ENCODE data around the gene TBXAS1.

Gene TBXAS1

DNA sequence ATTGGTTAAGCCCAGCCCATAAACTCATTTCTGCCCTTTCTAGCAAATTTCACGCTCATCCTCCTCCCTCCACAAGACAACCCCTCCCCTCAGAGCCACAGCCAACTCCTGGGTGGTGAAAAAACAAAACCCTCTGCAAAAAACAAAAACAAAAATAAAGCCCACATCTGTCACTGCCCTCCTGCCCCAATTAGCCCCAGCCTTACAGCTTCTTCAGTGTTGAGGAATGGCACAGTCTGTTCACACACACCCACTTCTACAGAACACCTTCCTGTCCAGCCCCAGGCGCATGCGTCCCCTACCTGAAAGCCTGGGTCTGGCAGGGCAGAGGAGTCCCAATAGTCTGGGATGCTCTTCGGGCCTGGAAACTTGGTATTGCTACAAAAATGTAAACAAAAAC, 199.2 kb downstream of the TBXAS1 start:
- no peak for DNase-seq

DNA sequence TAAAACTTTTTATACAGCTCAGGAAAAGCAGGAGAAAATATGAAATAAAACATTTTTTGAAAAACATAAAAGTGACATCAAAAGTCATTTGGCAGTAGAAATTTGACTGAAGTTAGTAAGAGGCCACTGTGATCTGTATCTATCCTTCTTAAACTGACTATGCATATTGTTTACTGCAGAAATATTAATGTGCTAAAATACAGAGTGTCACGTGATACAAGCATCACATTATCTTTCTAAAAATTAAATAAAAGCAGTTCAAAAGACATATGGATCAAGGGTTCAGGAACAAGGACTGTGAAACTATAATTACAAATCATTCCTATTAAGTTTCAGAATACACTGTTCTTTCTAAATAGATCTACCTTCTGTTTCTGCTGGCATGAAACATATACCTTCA, 200.0 kb downstream of the TBXAS1 start:
- no peak for DNase-seq

DNA sequence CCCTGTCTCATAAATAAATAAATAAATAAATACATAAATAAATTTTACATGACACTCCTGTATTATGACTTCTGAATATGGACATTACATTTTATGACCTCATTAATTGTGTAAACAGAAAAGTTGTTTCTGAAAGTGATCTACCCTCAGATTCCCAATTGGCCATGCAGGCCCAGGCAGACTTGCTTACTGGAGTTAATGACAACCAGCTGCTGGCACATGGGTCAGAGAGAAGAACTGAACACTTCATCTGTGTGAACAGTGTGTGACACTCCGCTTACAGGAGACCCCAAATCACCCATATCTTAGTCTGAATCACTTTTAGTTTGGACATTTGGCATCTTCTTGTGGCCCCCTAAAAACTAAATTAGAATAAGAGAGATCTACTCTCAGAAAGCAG, 202.3 kb downstream of the TBXAS1 start:
- no peak for DNase-seq

DNA sequence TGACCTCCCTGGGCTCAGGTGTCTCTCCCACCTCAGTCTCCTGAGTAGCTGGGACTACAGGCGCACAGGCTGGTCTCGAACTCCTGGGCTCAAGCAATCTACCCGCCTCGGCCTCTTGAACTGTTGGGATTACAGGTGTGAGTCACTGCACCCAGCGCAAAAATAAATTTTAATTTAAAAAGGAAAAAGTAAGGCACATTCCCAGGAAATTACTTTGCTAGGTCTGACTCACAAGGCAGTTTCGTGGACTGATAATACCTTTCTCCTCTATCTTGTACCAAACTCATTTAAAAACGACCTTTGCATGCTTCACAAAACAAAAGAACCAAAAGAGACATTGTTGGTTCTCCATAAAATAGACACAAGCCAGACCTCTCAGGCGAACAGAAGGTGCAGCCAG, 204.0 kb downstream of the TBXAS1 start:
- DNase-seq = no peak

DNA sequence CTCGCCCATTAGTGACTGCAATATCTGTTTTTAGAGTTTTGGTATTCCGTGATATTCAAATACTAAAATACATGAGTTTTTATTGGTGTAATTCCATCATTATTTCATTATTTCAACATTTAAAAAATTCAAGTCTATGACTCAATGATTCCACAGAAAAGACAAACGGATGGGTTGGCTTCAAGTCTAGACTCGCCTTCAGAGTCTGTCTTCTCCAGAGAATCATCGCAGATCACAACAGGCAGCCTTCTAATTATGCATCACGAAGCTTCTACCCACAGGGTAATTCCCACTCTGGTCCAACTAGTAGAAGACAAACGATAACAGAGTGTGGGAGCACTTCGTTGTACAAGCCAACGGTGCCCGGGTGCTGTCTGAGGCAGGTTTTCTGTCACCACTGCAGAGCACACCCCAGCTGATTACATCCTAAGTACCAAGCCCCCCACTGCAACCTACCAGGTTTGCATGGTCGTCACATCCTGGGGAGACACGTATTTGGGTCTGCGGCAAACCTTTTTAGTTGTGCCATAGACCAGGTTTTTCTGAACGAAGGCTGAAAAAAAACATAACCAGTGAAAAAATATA, 204.8 kb downstream of the TBXAS1 start:
- DNase-seq = no peak

DNA sequence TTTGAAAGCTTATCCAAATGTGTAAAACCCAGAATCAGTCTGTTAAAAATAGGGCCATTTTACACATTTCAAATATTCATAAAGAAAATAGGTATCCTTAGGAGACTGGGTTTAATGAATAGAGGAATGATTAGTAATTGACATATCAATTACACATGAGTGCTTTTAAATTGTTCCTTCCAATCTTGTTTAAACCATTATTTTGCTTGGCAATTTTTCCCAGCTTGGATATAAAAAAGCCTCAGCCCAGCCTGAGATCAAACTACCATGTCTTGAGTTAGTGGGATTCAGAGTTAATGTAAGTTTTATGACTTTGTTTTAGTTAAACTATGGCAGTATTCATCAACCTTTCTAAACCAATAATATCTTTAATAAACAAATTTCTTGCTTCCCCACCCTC, 205.4 kb downstream of the TBXAS1 start:
- no peak for DNase-seq

DNA sequence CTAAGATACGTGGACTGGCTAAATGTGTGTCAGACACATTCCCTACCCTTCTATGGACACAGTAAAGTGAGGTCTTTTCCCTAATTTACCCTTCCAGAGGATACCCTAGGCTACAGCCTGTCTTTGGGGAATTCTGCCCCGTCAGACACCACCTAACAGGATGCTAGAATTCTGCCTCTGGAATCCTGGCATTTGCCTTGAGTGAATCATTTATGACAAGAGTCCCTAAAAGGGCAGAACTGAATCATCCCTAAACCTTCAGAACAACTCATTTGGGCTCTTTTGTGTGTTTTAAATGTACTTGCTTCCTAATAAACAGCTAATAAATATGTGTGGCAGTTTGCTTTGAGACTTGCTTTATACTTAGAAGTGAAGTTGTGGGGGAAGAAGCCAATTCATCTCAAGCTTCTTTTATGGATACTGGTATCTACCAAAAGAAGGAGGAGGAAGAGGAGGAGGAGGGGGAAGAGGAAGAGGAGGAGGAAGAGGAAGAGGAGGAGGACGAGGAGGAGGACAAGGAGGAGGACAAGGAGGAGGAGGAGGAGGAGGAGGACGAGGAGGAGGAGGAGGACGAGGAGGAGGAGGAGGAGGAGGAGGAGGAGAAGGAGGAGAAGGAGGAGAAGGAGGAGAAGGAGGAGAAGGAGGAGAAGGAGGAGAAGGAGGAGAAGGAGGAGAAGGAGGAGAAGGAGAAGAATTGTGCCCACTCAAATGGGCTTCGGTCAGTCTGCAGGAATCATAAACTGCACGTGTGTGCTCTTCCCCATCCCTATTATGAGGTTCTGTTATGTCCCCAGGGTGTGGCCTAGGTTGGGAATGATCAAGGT, 206.5 kb downstream of the TBXAS1 start:
- DNase-seq = no peak

DNA sequence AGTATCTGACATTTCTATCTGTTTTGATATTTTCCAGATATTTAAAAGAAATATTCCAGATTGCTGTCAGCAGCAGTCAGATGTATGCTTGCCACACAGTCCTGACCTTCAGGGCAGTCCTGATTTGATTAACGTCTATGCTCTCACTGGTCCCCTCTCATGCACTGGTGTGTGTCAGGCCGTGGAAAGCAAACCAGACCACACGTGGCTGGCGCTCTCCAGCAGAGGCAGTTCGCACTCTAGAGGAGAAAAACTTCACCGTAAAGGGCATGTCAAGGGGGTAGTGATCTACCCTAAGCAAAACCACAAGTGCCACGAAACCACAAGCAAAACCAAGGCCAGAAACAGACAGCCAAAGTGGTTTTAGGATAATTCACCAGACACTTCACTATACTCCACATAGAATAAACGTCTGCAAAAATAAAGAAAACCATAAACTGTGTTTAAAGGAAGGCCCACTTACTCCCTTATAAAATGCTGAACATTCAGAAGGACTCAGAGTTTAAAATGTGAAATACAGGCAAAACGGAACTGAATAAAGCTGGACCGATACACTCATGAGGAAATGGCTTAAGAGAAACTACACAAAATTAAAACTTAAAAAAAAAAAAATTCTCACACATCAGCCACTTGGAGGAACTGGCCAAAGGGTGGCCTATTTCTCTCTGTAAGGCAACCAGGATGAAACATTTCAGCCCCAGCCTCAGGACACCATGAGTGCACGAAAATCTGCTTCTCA, 207.3 kb downstream of the TBXAS1 start:
- no peak for DNase-seq

DNA sequence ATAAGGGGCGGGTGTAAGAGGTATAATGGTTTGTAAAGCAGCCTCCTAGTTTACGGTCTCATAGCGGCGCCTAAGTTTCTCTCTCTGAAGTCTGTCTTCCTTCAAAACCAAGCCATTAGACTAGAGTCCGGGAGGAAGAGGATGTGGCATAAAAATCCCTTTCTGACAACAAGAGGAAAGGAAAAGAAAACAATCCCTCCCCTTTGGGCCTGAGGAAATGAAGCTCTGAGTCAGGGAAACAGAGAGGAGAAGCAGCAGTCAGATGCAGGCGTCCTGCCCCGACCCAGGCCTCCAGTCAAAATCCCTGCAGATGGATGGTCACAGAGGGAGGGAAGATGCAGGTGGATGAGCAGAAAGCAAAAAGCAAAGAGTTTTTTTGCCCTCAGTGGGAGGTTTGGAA, 210.0 kb downstream of the TBXAS1 start:
- no peak for DNase-seq

DNA sequence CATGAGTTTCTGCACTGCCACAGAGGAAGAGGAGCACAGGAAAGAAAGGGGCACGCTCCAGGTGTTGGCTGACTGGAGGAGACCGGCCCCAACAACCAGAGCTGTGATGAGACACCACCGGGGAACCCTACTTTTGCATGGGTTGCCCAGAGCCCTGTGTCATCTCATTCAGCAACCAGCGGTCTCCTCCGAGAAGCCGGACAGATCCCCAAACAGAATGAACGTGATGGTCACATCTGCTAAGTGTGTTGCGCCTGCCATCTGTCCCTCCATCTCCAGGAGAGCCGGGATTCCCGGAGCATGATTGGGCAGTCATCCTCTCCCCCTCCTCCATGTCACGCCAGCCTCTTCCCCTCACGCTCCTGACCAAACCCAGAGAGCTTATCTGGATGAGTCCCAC, 210.8 kb downstream of the TBXAS1 start:
- DNase-seq = no peak

DNA sequence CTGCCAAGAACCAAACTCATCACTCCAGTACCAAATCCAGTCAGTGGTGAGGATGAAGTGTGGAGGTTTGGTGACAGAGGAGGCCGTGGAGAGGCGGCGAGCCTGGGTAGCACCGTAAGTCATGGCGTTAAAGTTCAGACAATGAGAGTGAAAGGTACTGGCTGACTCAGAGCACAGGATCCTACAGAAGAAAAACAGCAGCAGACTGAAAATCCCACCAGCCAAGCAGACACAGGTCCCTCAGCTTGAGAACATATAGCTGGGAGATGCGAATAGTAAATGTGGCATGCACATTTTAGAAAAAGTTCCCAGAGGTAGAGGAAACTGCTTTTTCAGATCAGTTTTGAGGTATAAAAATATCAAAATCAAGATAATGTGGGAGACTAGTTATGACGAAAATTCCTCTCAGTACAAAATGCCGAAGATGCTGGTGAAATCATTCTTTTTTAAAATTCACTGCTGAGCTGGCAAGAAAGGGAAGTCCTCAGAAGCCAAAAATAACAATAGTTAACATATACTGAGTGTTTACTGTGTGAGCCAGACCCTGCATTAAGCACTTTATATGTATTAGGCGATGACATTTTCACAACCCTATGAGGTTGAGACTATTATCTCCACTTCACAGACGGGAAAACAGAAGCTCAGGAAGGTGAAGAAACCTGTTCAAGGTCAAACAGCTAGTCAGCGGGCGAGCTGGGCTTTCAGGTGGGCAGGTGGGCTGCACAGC, 212.8 kb downstream of the TBXAS1 start:
- no peak for DNase-seq

DNA sequence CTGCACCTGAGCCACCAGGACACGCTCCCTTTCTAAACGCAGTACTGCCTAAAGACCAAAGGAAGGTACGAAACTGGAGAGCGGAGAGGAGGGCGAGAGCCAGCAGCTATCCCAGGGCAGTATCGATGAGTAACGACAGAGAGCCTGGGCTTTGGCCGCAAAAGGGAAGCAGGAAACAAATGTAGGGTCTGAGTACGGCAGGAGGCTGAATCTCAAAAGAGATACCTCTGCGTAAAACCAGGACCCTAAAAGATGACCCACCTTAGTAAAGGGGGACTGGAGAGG, 213.3 kb downstream of the TBXAS1 start:
- DNase-seq = no peak

DNA sequence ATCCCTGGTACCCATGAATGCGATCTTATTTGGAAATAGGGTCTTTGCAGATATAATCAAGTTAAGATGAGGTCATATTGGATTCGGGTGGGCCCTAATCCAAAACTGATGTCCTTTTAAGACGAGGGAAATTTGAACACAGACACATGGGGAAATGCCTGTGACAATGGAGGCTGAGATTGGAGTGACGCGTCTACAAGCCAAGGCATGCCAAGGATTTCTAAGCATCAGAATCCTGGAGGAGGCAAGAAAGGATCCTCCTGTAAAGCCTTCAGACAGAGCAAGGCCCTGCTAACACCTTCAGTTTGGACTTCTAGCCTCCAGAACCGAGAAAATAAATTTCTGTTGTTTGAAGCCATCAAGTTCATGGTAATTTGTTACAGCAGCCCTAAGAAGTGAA, 215.2 kb downstream of the TBXAS1 start:
- DNase-seq = no peak

DNA sequence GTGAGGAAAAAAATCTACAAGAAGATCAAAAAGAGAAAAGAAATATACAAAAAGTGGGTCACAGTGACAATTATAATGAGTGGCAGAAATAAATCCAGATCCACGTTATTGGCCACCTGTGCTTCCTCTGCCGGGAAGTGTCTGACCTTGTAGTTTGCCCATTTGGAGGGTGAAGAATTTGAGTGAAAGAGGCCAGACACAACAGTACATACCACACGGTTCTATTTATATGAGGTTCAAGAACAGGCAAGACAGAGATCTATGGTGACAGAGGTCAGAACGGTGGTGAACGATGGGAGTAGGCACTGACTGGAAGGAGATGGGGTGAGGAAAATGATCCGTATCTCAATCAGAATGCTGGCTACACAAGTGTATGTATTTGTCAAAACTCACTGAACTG, 216.6 kb downstream of the TBXAS1 start:
- DNase-seq = no peak

DNA sequence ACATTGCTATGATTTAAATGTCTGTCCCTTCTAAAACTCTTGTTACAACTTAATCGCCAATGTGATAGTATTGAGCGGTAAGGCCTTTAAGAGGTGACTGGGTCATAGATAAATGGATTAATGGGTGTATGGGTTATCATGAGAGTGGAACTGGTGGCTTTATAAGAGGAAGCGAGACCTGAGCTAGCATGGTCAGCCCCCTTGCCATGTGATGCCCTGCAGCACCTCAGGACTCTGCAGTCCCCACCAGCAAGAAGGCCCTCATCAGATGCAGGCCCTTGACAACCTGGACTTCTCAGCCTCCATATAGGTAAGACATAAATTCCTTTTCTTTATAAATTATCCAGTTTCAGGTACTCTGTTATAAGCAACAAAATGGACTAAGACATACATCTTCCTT, 218.1 kb downstream of the TBXAS1 start:
- DNase-seq = no peak

DNA sequence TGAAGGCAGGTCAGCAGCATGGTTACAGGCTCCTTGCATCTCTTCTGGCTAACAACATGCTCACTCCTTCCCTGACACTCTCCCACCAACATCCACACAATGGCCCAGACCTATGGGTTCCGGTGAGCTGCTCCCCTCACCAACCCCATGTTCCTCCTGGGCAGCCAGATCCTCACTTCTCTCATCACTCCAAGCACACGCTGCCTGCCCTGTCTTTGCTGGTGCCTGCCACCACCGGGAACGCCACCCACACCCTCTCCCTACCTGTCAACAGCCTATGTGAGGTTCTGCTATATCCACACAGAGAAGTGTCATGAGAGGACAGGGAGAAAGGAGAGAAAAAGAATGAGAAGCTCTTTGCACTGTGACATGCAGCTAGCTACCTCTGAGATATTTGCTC, 219.1 kb downstream of the TBXAS1 start:
- DNase-seq = no peak

DNA sequence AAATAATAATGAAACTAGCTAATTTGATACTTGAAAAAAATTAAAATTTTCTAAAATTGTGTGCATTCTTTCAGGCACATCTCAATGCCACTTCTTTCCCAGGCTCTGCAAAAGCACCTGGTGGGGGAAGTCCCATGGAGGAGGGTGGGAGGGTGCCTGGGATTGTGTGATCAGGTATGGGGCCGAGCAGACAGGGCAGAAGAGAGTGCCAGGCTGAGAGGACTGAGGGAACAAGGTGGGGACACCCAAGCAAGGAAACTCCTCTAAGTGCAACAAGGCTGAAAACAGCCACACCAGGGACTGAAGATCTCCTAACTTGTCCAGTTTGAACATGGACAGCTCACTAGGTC, 219.9 kb downstream of the TBXAS1 start:
- no peak for DNase-seq

DNA sequence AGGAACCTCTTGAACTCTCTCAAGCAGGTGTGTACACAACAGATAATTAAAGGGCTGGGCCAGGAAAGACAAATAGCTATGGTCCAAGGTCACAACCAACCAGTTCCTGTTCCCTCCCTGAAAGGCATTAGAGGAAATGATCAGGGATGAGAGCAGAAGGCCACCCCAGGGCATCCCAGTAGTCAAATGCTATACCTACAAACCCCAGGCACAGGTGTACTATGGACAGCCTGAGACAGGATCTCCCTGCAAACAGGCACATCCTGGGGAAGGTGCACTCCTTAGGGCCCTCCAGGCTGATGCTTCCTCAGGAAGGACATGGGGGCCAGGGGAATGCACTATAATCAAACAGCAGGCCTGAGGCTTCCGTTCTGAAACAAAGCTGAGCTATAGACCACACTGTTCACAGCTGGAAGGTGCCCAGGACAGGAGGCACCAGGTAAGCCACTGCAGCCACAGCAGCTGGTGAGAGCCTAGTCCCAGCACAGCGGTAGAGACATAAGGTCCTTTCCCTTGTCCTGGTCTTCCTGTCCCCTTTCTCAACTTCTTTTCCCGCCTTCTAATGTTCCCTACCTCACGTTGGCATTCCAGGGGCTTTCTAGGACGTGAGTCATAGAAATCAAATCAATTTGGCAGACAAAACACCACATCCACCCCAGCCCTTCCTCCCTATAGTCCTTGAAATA, 220.4 kb downstream of the TBXAS1 start:
- no peak for DNase-seq

DNA sequence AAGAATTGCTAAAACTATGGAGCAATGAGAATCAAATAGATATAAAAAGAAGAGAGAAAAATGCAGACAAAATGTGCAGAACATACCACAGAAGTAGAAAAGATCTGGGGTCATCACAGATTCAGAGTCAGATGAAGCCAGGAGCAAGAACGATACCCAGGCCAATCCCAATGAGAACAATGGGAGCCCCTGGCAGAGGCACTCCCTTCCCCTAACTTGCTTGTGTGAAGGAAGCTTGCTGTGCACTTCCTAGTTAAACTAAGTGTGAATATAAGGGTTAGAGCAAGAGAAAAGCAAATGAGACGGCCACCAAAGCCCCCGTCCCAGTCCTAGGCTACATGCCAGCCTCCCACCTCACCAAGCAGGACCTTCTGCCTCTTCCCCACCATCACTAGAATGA, 221.0 kb downstream of the TBXAS1 start:
- no peak for DNase-seq

DNA sequence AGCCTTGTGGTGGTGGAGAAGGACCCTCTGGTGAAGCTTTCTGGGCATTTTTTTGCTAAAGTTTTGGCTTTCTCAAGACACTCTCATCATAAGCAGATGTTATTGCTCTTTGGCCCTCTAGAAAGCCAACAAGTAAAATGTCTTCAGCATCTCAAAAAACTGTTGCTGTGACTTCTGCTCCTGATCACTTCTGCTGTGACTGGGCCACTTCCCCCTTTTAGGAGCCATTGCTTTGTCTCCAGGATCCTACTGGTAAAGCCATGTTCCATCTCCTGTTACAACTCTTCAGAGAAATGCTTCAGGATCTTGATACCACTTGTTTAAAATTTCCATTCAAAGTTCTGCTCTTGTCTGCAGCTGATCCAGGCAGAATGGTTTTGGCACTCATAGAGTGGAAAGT, 222.8 kb downstream of the TBXAS1 start:
- no peak for DNase-seq

DNA sequence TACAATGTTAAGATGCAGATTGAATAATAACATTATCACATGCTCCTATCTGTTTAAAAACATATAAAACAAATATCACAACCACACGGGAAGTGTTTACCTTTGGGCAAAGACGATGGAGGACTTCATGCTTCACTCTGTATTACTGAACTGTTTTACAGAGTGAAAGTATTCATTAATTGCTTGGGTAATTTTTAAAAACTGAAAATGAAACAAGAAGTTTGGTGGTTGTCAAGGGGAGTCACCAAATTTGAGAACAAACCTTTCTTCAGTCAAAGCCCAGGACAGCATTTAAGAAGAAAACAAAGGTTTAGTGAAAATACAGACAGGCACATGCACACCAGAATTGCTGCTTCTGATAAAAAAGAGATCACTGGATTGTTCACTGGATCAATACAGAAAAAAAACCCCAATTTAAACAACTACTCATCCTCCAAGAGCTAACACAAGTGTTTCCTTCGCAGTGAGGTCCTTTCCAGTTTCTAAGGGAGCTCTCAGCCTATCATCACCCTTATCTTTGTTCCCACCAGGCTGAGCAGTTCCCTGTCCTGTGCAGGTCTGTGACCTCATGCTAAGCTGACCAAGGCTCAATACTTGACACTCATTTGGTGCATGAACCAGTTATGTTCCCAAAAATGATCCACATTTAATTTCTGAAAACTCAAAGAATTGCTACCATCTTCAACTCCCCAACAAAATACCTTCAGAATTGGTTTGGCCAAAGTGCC, 224.9 kb downstream of the TBXAS1 start:
- no peak for DNase-seq

DNA sequence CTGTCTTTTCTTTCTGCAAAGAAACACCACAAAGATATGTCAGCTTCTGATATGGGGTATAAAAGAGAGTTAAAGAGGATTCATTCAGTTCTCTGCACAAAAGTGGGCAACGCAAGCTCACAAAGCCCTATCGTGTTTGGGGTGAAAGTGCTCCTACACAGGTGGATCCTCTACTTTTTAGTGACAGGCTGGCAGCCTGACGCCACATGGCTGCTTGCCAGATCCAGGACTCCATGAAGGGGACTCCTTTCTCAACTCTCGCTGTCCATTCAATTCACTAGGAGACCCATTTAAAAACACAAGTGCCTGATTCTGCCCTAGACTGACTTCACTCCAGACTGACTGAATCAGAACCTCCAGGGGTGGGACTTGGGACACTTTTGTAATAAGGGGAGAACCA, 225.7 kb downstream of the TBXAS1 start:
- no peak for DNase-seq

DNA sequence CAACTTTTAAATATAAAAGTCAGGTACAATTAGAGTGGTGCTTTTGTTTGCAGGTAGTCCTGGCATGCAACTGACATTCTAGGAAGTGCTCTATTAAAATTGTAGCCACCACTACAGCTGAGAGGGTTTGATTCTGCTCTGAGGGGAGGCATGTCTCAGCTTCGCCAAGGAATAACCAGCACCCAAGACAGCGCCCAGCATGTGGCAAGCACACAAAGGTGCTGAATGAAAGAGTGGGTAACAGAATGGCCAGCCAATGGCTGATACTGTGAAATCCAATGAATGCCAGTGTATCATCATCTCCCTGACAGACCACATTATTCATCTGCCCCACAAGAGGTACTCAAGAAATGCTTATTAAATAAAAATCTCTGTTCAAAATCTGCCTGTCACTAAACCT, 226.8 kb downstream of the TBXAS1 start:
- no peak for DNase-seq

Measured in NCI-H2081 treated with DMSO at 0.1 percent for 48 hours (cell line).